Endothelial cell of umbilical vein (primary cell): ENCODE results near the gene CENATAC. TPM values are rescaled to one million over a fixed set of nuclear protein-coding genes. Genes with fewer than 3 reads are reported as not detected.

Experiments
- BruUV-seq: library from RNA; stranded (reverse); fragments of 400-500 nt; replicated peaks from 2 replicates; lab custom pipeline; 2021; lab: Mats Ljungman, UMichigan
- CTCF ChIA-PET: fragments of 300-600, 350-600 bp; sonication (Branson Sonifier 250); formaldehyde crosslinking; loops from one replicate; lab custom pipeline; 2021; ENCODE audit warnings: antibody characterized with exemption, inconsistent platforms; lab: Charles Lee
- POLR2A ChIA-PET: fragments of 300-600, 350-600 bp; sonication (Branson Sonifier 250); formaldehyde crosslinking; loops from one replicate; lab custom pipeline; 2021; ENCODE audit warnings: antibody characterized with exemption, inconsistent platforms; lab: Charles Lee
- DNase-seq: peaks from one replicate; pipeline ENCODE4 v3.0.0-alpha.2; 2011; ENCODE audit warnings: low read depth, low spot score
- FAIRE-seq: peaks from 2 replicates; lab custom pipeline; 2011; peaks lifted over from hg19 to GRCh38; lab: Jason Lieb, UNC
- H2AFZ ChIP-seq: 2 replicates; pipeline ENCODE4 v1.6.0; 2012; ENCODE audit warnings: low read depth, low read length, control low read depth, inconsistent platforms
- H3K27ac ChIP-seq: 2 replicates; pipeline ENCODE4 v1.5.1; 2011; ENCODE audit warnings: low read depth, mild to moderate bottlenecking, control low read depth, low read length, moderate library complexity; ENCODE audit not compliant: insufficient read depth
- H3K27me3 ChIP-seq, 2 experiments: 2 replicates each; pipeline versions ENCODE4 v1.6.0 to v1.6.1; 2011; ENCODE audit warnings: low read length in 2 of 2, mixed read lengths in 1 of 2; ENCODE audit not compliant: control insufficient read depth in 2 of 2, insufficient read depth in 2 of 2
- H3K36me3 ChIP-seq, 2 experiments: 2 replicates in 1 of 2; 3 replicates in 1 of 2; pipeline ENCODE4 v1.5.1; 2011; ENCODE audit warnings: low read length in 2 of 2, mild to moderate bottlenecking in 1 of 2, moderate library complexity in 1 of 2; ENCODE audit not compliant: control insufficient read depth in 2 of 2, insufficient read depth in 2 of 2; ENCODE audit errors: extremely low read depth in 1 of 2
- H3K4me1 ChIP-seq: 3 replicates; pipeline ENCODE4 v1.5.1; 2011; ENCODE audit warnings: mild to moderate bottlenecking, low read length; ENCODE audit not compliant: control insufficient read depth, insufficient read depth; ENCODE audit errors: extremely low read depth
- H3K4me2 ChIP-seq: 2 replicates; pipeline ENCODE4 v1.6.1; 2011; ENCODE audit warnings: low read length, control low read depth, mixed read lengths; ENCODE audit not compliant: insufficient read depth
- H3K4me3 ChIP-seq, 3 experiments: fragments of 200-600 bp in 1 of 3; sonication (generic), shearing (Covaris generic) in 1 of 3; replicated peaks in 1 of 3; 2 replicates each; pipeline ENCODE4 v1.5.1; 2011 to 2016; ENCODE audit warnings: control low read depth in 3 of 3, low read length in 3 of 3, mild to moderate bottlenecking in 2 of 3, inconsistent platforms in 1 of 3, low read depth in 1 of 3, moderate library complexity in 1 of 3; ENCODE audit not compliant: insufficient read depth in 1 of 3
- H3K79me2 ChIP-seq: 2 replicates; pipeline ENCODE4 v1.6.0; 2012; ENCODE audit warnings: low read length, inconsistent platforms; ENCODE audit not compliant: control insufficient read depth, insufficient read depth
- H3K9ac ChIP-seq: replicated peaks from 2 replicates; pipeline ENCODE3; 2011; ENCODE audit warnings: low read length, control low read depth; ENCODE audit not compliant: insufficient read depth; ENCODE audit errors: extremely low read depth
- H3K9me1 ChIP-seq: replicated peaks from 3 replicates; pipeline ENCODE4 v1.6.0; 2011; ENCODE audit warnings: mild to moderate bottlenecking, low read length; ENCODE audit not compliant: control insufficient read depth, insufficient read depth; ENCODE audit errors: extremely low read depth
- H3K9me3 ChIP-seq: replicated peaks from 2 replicates; pipeline ENCODE4 v1.5.1; 2012; ENCODE audit warnings: low read length, inconsistent platforms; ENCODE audit not compliant: control insufficient read depth, insufficient read depth
- H4K20me1 ChIP-seq: replicated peaks from 2 replicates; pipeline ENCODE3; 2011; ENCODE audit warnings: mild to moderate bottlenecking, low read length; ENCODE audit not compliant: control insufficient read depth, insufficient read depth; ENCODE audit errors: extremely low read depth
- CTCF ChIP-seq, 2 donors: IDR thresholded peaks; 1 replicate in 1 of 2; 2 replicates in 1 of 2; pipeline ENCODE4 v1.5.1; 2011; ENCODE audit warnings: low read length in 2 of 2, mild to moderate bottlenecking in 2 of 2, moderate library complexity in 2 of 2, control low read depth in 1 of 2, inconsistent platforms in 1 of 2, low read depth in 1 of 2; ENCODE audit not compliant: insufficient read depth in 1 of 2; ENCODE audit errors: extremely low read depth in 1 of 2
- EZH2 ChIP-seq: IDR thresholded peaks from 2 replicates; pipeline ENCODE4 v1.6.1; 2012; ENCODE audit warnings: borderline replicate concordance, low read depth, mild to moderate bottlenecking, moderate library complexity, low read length, inconsistent platforms; ENCODE audit not compliant: severe bottlenecking
- FOS ChIP-seq: IDR thresholded peaks from 2 replicates; pipeline ENCODE4 v1.6.1; 2011; ENCODE audit warnings: mild to moderate bottlenecking, low read length, moderate library complexity, borderline replicate concordance; ENCODE audit not compliant: insufficient read depth
- MYC ChIP-seq: IDR thresholded peaks from one replicate; pipeline ENCODE4 v1.6.1; 2011; ENCODE audit warnings: mild to moderate bottlenecking, low read depth, low read length
- POLR2A ChIP-seq: IDR thresholded peaks from 2 replicates; pipeline ENCODE4 v1.6.1; 2012; ENCODE audit warnings: low read depth, mild to moderate bottlenecking, control low read depth, low read length
- POLR2AphosphoS5 ChIP-seq: IDR thresholded peaks from 2 replicates; pipeline ENCODE4 v1.6.1; 2012; ENCODE audit warnings: low read depth, mild to moderate bottlenecking, control low read depth, low read length, moderate library complexity; ENCODE audit not compliant: insufficient read depth
- dilution Hi-C: fragments of 300-500 bp; cut with MboI; formaldehyde crosslinking; loops from one replicate; pipeline ENCODE4 v1.15.0; 2019; ENCODE audit warnings: low sequenced_read_pairs; ENCODE audit not compliant: extremely low pct_ligation_motif_present
- intact Hi-C: fragments of 100-400 bp; cut with micrococcal nuclease; formaldehyde crosslinking; loops from one replicate; pipeline ENCODE4 v1.10.0; 2022
- polyA plus RNA-seq, 4 experiments: library from polyadenylated mRNA; depleted of rRNA in 3 of 4; stranded (reverse) in 3 of 4; unstranded in 1 of 4; fragments of >200 nt; gene quantifications; 2 replicates each; pipeline versions ENCODE4 v1.2.1 to v1.2.3, GENCODE V29; 2011 to 2012; ENCODE audit warnings: missing spikeins in 1 of 4
- total RNA-seq: library from RNA; stranded (reverse); gene quantifications from 2 replicates; pipeline ENCODE4 v1.2.3, GENCODE V29; 2021

The CENATAC gene
- total and polyA plus RNA-seq, 2 donors (not counting 3 experiments of a cell fraction or from before 2014, with no cell fraction given): 14.2 to 41.8 TPM

DNA sequence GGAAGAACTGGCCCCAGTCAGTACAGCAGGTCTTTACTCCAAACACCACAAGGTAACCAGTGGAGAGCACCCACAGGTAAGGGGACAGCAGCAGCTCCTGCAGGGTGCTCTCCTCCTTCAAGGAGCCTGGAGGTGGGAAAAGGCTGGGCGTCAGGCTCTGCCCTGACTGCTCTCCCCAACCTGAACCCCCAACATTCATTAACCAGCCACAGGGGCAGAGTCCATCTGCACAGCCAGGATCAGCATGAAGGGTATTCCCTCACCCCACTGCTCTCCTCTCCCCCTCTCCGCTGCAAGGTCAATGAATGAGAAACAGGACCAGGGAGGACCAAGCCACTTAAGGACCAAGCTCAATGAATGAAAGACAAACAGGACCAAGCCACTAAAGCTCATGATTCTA is 29.0 kb downstream of the CENATAC start:
- Histone ChIP-seq H4K20me1 (no peaks in the 10 kb centered on the region), H3K27me3 (no peaks in the 10 kb centered on the region), H3K27ac (no peak overlapping the region), H3K4me1 (peaks cover 16% of the 10 kb centered on the region), H3K9ac (no peak overlapping the region), H3K4me3 (no peak overlapping the region), H3K9me3 (no peaks in the 10 kb centered on the region), H3K36me3 (peaks cover 3 to 19% of the 10 kb centered on the region in 2 experiments), H2AFZ (no peak overlapping the region), H3K79me2 (no peaks in the 10 kb centered on the region), H3K9me1 (no peaks in the 10 kb centered on the region), H3K4me2 (no peak overlapping the region)
- intact Hi-C loops: no loop called here
- CTCF ChIA-PET: interaction anchor here (1.0 kb wide), 1 partner anchor 12 kb away, joined by 3 read pairs; no protein-coding TSS in a partner anchor
- dilution Hi-C loops: no loop called here
- POLR2A ChIA-PET: no interaction called here
- BruUV-seq: no TSS peak
- TF ChIP-seq EZH2 (no peak), POLR2A (no peak), POLR2AphosphoS5 (no peak), CTCF (IDR thresholded peaks at IDR 0.05; ENCODE audit: extremely low read depth in 1 of 2, insufficient read depth in 1 of 2, low read depth in 1 of 2, low read length in 2 of 2) (no peak), FOS (no peak), MYC (no peak)
- DNase-seq: no peak
- FAIRE-seq: no peak
